ENCODE data around the gene PATL2. TPM values are rescaled to one million over a fixed set of nuclear protein-coding genes. Genes with fewer than 3 reads are reported as not detected.
A peak's percentile ranks its signal among the peaks of the same experiment; 100 is the strongest.
"Not testable (repeated sequence)": the region's sequence is repeated elsewhere in the genome, so short reads cannot be mapped to it uniquely, and the experiment has no call there.

The PATL2 gene
- polyA plus RNA-seq: under 1 TPM; 0.33 to 0.84 TPM

GRCh38 chr15:44711096-44711742, at the start of gene PATL2, which contains the start of gene B2M:
TSS of gene PATL2 (minus strand) at chr15:44711323. CDS start at chr15:44676490, 34,833 bp downstream.
TSS of gene B2M (plus strand) at chr15:44711517. CDS start at chr15:44711547, 30 bp downstream.
- H3K27me3 ChIP-seq (ENCODE audit: control insufficient read depth in 1 of 2, insufficient read depth in 2 of 2, low read length in 2 of 2): no peaks in the 10 kb centered on the region
- no peaks in the 10 kb centered on the region for H3K9me3 ChIP-seq (ENCODE audit: control insufficient read depth in 2 of 2, insufficient read depth in 1 of 2, low read depth in 1 of 2, low read length in 1 of 2)
- WGBS, 2 donors: 0% methylated on average over 37 of the region's 37 CpGs
- peaks cover 4 to 5% of the 10 kb centered on the region in 2 donors for H3K36me3 ChIP-seq (ENCODE audit: control insufficient read depth in 2 of 2, insufficient read depth in 2 of 2, low read length in 1 of 2)
- peaks cover 0 to 5% of the 10 kb centered on the region in 2 donors for H3K4me1 ChIP-seq (ENCODE audit: control insufficient read depth in 2 of 2, insufficient read depth in 2 of 2, low read length in 1 of 2)
- H3K27ac ChIP-seq (ENCODE audit: low read depth in 2 of 2, low read length in 1 of 2): peak within 1 kb of the TSS; percentile 99 to 100
- H3K4me3 ChIP-seq (ENCODE audit: low read depth in 1 of 2, low read length in 2 of 2): peak within 1 kb of the TSS; percentile 98 to 99

GRCh38 chr15:44753345-44753744, 42.2 kb upstream of the PATL2 start:
- Histone ChIP-seq H3K4me3 (ENCODE audit: low read depth in 1 of 2, low read length in 2 of 2) (no peak overlapping the region), H3K36me3 (ENCODE audit: control insufficient read depth in 2 of 2, insufficient read depth in 2 of 2, low read length in 1 of 2) (no peaks in the 10 kb centered on the region), H3K27me3 (ENCODE audit: control insufficient read depth in 1 of 2, insufficient read depth in 2 of 2, low read length in 2 of 2) (no peaks in the 10 kb centered on the region), H3K27ac (ENCODE audit: low read depth in 2 of 2, low read length in 1 of 2) (no peak overlapping the region), H3K9me3 (ENCODE audit: control insufficient read depth in 2 of 2, insufficient read depth in 1 of 2, low read depth in 1 of 2, low read length in 1 of 2) (peaks cover 0 to 6% of the 10 kb centered on the region in 2 donors), H3K4me1 (ENCODE audit: control insufficient read depth in 2 of 2, insufficient read depth in 2 of 2, low read length in 1 of 2) (no peaks in the 10 kb centered on the region)
- WGBS, 2 donors: 95 to 100% methylated on average over 1 of the region's 1 CpG

- H3K4me3 ChIP-seq (ENCODE audit: low read depth in 1 of 2, low read length in 2 of 2); H3K36me3 ChIP-seq (ENCODE audit: control insufficient read depth in 2 of 2, insufficient read depth in 2 of 2, low read length in 1 of 2); H3K27me3 ChIP-seq (ENCODE audit: control insufficient read depth in 1 of 2, insufficient read depth in 2 of 2, low read length in 2 of 2); H3K27ac ChIP-seq (ENCODE audit: low read depth in 2 of 2, low read length in 1 of 2); H3K4me1 ChIP-seq (ENCODE audit: control insufficient read depth in 2 of 2, insufficient read depth in 2 of 2, low read length in 1 of 2); H3K9me3 ChIP-seq (ENCODE audit: control insufficient read depth in 2 of 2, insufficient read depth in 1 of 2, low read depth in 1 of 2, low read length in 1 of 2): not testable (repeated sequence)
- 82 to 95% methylated on average over 1 to 2 of the region's 2 CpGs for WGBS, 2 donors
Measured at GRCh38 chr15:44743454-44743853, 32.3 kb upstream of the PATL2 start.

- not testable (repeated sequence) for H3K9me3 ChIP-seq (ENCODE audit: control insufficient read depth in 2 of 2, insufficient read depth in 1 of 2, low read depth in 1 of 2, low read length in 1 of 2); H3K4me3 ChIP-seq (ENCODE audit: low read depth in 1 of 2, low read length in 2 of 2); H3K27me3 ChIP-seq (ENCODE audit: control insufficient read depth in 1 of 2, insufficient read depth in 2 of 2, low read length in 2 of 2); H3K4me1 ChIP-seq (ENCODE audit: control insufficient read depth in 2 of 2, insufficient read depth in 2 of 2, low read length in 1 of 2); H3K27ac ChIP-seq (ENCODE audit: low read depth in 2 of 2, low read length in 1 of 2); H3K36me3 ChIP-seq (ENCODE audit: control insufficient read depth in 2 of 2, insufficient read depth in 2 of 2, low read length in 1 of 2)
- WGBS, 2 donors: 74 to 82% methylated on average over 14 to 22 of the region's 24 CpGs
Measured at GRCh38 chr15:44739222-44739847, 28.2 kb upstream of the PATL2 start.

GRCh38 chr15:44738340-44738984, 27.3 kb upstream of the PATL2 start:
- Histone ChIP-seq H3K27ac (ENCODE audit: low read depth in 2 of 2, low read length in 1 of 2) (no peak overlapping the region), H3K9me3 (ENCODE audit: control insufficient read depth in 2 of 2, insufficient read depth in 1 of 2, low read depth in 1 of 2, low read length in 1 of 2) (no peaks in the 10 kb centered on the region), H3K4me3 (ENCODE audit: low read depth in 1 of 2, low read length in 2 of 2) (no peak overlapping the region), H3K4me1 (ENCODE audit: control insufficient read depth in 2 of 2, insufficient read depth in 2 of 2, low read length in 1 of 2) (no peaks in the 10 kb centered on the region), H3K36me3 (ENCODE audit: control insufficient read depth in 2 of 2, insufficient read depth in 2 of 2, low read length in 1 of 2) (no peaks in the 10 kb centered on the region), H3K27me3 (ENCODE audit: control insufficient read depth in 1 of 2, insufficient read depth in 2 of 2, low read length in 2 of 2) (no peaks in the 10 kb centered on the region)
- WGBS, 2 donors: 66 to 67% methylated on average over 3 of the region's 3 CpGs

- H3K27me3 ChIP-seq (ENCODE audit: control insufficient read depth in 1 of 2, insufficient read depth in 2 of 2, low read length in 2 of 2): no peaks in the 10 kb centered on the region
- no peak within 1 kb of the TSS for H3K4me3 ChIP-seq (ENCODE audit: low read depth in 1 of 2, low read length in 2 of 2)
- 74% methylated on average over 3 of the region's 3 CpGs for WGBS, 2 donors
- H3K4me1 ChIP-seq (ENCODE audit: control insufficient read depth in 2 of 2, insufficient read depth in 2 of 2, low read length in 1 of 2): no peaks in the 10 kb centered on the region
- no peaks in the 10 kb centered on the region for H3K36me3 ChIP-seq (ENCODE audit: control insufficient read depth in 2 of 2, insufficient read depth in 2 of 2, low read length in 1 of 2)
- peak within 1 kb of the TSS; percentile 24 to 64 for H3K27ac ChIP-seq (ENCODE audit: low read depth in 2 of 2, low read length in 1 of 2)
- H3K9me3 ChIP-seq (ENCODE audit: control insufficient read depth in 2 of 2, insufficient read depth in 1 of 2, low read depth in 1 of 2, low read length in 1 of 2): no peaks in the 10 kb centered on the region
Measured at GRCh38 chr15:44736181-44736765, 25.1 kb upstream of the PATL2 start, which contains the start of gene TRIM69. TSS of gene TRIM69 (plus strand) at chr15:44736528. CDS start at chr15:44736705, 177 bp downstream.

- peak overlapping the region; percentile 8 to 64 for H3K27ac ChIP-seq (ENCODE audit: low read depth in 2 of 2, low read length in 1 of 2)
- no peaks in the 10 kb centered on the region for H3K36me3 ChIP-seq (ENCODE audit: control insufficient read depth in 2 of 2, insufficient read depth in 2 of 2, low read length in 1 of 2)
- H3K9me3 ChIP-seq (ENCODE audit: control insufficient read depth in 2 of 2, insufficient read depth in 1 of 2, low read depth in 1 of 2, low read length in 1 of 2): no peaks in the 10 kb centered on the region
- WGBS, 2 donors: 49 to 54% methylated on average over 8 of the region's 8 CpGs
- H3K27me3 ChIP-seq (ENCODE audit: control insufficient read depth in 1 of 2, insufficient read depth in 2 of 2, low read length in 2 of 2): no peaks in the 10 kb centered on the region
- no peak overlapping the region for H3K4me3 ChIP-seq (ENCODE audit: low read depth in 1 of 2, low read length in 2 of 2)
- H3K4me1 ChIP-seq (ENCODE audit: control insufficient read depth in 2 of 2, insufficient read depth in 2 of 2, low read length in 1 of 2): no peaks in the 10 kb centered on the region
Measured at GRCh38 chr15:44735482-44736180, 24.5 kb upstream of the PATL2 start.

- Histone ChIP-seq H3K4me3 (ENCODE audit: low read depth in 1 of 2, low read length in 2 of 2) (no peak overlapping the region), H3K27ac (ENCODE audit: low read depth in 2 of 2, low read length in 1 of 2) (peak overlapping the region in 1 of 2 donors; percentile 64), H3K27me3 (ENCODE audit: control insufficient read depth in 1 of 2, insufficient read depth in 2 of 2, low read length in 2 of 2) (no peaks in the 10 kb centered on the region), H3K4me1 (ENCODE audit: control insufficient read depth in 2 of 2, insufficient read depth in 2 of 2, low read length in 1 of 2) (no peaks in the 10 kb centered on the region), H3K36me3 (ENCODE audit: control insufficient read depth in 2 of 2, insufficient read depth in 2 of 2, low read length in 1 of 2) (no peaks in the 10 kb centered on the region), H3K9me3 (ENCODE audit: control insufficient read depth in 2 of 2, insufficient read depth in 1 of 2, low read depth in 1 of 2, low read length in 1 of 2) (no peaks in the 10 kb centered on the region)
- WGBS, 2 donors: 61 to 68% methylated on average over 2 of the region's 2 CpGs
Measured at GRCh38 chr15:44734839-44735481, 23.8 kb upstream of the PATL2 start.
